ENCODE data around the gene GUCD1.
"Not testable (repeated sequence)": the region's sequence is repeated elsewhere in the genome, so short reads cannot be mapped to it uniquely, and the experiment has no call there.

Gene GUCD1

DNA sequence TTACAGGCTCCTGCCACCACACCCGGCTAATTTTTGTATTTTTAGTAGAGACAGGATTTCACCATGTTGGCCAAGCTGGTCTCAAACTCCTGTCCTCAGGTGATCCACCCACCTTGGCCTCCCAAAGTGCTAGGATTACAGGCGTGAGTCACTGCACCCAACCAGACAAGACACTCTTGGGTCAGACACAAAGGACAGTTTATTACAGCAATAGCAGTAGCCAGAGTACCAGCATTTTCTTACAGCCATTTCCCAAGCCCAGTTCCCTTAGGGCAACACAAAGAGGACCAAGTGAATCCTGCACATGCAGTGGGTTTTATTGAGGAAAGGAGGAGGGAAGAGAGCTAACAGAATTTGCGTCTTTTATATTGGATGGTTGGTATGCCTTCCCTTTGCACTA, 24.0 kb downstream of the GUCD1 start:
- DNase-seq (ENCODE audit: low read depth in 1 of 2, low spot score in 1 of 2): not testable (repeated sequence)

DNA sequence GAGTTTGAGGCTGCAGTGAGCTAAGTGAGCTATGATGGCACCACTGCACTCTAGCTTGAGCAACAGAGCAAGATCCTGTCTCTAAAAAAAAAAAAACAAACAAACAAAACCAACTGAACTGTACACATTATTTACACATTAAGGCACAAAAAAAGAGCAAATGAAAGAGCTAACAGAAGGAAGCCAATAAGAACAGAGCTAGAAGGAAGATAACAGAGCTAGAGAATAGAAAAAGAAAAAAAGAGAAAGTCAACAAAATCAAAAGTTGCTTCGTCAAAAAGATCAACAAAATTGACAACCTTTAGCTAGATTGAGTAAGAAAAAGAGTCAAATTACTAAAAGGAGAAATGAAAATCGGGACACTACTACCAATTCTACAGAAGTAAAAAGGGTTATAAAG, 25.0 kb downstream of the GUCD1 start:
- no peak for DNase-seq (ENCODE audit: low read depth in 1 of 2, low spot score in 1 of 2)

DNA sequence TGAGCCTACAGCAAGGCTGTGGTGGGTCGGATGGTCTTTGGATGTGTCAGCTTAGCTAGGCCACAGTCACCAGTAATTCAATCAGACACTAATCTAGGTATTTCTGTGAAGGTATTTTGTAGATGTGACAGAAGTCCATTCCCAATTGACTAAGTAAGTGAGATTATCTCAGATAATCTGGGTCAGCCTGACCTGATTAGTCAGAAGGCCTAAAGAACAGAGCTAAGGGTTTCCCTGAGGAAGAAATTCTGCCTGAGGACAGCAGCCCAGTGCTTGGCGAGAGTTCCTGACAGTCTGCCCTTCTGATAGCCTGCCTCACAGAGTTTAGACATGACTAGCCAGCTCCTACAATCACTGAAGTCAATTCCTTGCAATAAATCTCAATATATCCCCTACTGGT, 28.7 kb downstream of the GUCD1 start:
- no peak for DNase-seq (ENCODE audit: low read depth in 1 of 2, low spot score in 1 of 2)

DNA sequence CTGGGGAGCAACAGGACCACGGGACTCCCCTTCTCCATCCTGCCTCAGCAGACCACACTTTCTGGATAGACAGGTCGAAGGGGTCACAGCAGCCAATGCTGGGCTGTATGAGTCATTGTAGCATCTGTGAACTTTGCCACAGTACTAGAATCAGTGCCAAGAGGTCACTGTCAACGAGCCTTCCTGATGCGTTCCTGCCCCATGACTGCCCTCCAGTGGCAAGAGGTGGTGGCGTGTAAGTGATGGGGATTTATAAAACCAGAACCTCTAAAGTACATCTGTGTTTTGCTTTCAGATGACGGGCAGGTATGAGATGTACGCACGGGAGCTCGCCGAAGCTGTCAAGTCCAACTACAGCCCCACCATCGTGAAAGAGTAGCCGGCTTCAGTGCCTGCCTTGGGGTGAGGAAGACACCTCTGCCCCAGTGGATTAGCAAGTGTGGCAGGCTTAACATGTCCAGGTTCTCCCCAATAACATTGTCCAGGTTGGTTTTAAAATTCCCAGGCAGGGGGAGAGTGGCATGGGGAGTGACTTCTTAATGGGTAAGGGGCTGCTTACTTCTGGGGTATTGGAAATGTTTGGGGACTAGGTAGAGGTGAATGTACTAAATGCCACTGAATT, 29.4 kb downstream of the GUCD1 start:
- peak; percentile 63 to 64 for DNase-seq (ENCODE audit: low read depth in 1 of 2, low spot score in 1 of 2)

DNA sequence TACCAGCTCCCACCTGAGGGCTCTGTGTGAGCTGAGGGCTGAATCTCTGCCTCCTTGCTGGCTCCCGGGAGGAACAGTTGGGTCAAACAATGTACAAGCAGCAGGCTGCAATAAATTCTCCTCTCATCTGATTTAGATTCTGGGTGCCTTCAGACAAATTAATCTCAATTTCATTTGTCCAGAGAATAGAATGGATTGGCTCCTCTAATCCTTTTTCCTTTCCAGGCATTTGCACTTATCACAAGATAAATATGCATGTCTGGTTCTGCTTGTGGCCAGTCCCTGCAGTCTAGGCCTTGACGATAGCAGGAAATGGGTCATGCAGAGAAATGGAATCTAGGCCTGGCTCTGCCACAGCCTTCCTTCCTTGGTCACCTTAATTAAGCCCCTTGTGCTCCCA, 31.1 kb downstream of the GUCD1 start:
- no peak for DNase-seq (ENCODE audit: low read depth in 1 of 2, low spot score in 1 of 2)

DNA sequence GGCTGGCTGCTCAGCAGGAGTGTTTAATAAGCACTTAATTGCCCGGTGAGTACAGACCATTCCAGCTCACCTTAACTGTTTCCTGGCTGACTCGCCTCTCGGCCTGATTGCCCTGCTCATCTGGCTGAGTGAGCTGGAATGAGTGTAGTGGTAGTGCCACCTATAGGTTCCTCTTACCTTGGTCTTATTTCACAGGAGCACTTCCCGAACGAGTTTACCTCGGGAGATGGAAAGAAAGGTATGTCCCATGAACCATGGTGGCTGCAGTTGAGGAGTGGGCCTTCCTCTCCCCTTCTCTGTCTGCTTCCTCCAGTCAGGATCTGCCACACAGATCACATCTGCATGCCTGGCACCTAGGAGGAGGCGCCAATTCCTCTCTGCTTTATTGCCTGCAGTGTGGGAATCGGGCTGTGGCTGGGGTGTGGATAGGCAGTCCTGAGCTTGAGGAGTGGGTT, 33.1 kb downstream of the GUCD1 start:
- no peak for DNase-seq (ENCODE audit: low read depth in 1 of 2, low spot score in 1 of 2)

DNA sequence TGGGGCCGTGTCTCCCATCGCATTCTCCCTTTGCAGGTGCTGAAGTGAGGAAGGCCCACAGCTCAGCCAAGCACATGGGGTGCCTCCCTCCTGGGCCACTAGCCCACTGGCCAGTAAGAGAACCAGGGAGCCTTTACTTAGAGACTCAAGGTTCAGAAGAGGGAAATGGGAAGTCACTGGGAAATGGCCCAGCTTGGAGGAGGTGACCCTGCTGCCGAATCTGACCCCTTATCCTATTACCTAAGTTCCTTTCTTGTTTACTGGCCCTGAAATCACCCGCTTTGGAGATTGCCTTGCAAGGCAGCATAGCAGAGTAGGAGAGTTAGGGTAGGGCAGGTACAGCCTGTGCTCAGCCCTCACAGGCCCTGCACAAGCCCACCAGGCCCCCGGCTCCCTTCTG, 35.4 kb downstream of the GUCD1 start:
- no peak for DNase-seq (ENCODE audit: low read depth in 1 of 2, low spot score in 1 of 2)

DNA sequence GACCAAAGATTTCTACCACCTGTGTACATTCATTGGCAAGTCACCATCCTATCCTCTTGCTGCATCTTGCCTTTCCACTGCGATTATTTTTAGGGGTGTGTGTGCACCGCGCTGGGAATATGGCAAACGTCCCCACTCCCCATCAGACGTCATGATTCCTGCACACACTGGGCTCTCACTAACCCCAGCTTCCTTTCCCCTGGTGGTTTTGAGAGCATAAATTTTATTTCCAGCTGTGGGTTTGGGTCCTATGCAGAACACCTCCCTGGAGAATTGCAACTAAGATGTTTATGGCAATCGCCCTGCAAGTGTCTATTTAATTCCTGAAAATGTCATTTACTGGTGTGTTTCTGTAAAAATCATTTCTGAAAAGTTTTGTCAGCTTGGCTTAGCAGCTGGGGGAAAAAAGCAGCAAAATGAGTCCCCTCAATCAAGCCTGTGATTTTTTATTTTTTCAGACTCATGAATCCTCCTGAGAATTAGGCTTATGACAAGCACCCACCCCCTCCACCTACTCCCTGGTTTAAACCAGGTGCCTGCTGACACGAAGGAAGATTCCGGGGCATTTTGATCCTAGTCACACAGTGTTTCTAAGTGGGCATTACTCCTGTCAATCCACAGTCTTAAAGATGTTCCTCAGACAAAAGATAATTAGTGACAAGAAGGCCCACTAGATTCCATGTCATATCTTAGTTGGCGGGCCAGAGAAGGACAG, 36.0 kb downstream of the GUCD1 start:
- DNase-seq (ENCODE audit: low read depth in 1 of 2, low spot score in 1 of 2): no peak

DNA sequence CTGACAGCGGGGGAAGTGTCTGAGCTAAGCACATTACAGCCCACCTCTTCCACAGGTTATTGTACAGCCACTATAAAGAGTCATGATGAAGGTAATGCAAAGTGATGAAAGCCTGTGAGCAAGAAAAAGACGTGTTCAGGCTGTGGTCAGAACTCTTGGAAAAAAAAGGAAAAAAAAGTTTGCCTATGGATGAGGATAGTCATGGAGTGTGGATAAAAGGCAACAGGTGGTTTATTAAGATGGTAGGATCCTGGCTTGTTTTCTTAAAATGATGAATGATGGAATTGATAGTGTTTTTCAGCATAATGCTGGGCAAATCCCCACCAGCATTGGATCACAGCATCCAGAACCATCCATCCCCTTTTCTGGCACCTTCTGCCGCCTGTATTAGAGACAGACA, 36.7 kb downstream of the GUCD1 start:
- DNase-seq (ENCODE audit: low read depth in 1 of 2, low spot score in 1 of 2): no peak

DNA sequence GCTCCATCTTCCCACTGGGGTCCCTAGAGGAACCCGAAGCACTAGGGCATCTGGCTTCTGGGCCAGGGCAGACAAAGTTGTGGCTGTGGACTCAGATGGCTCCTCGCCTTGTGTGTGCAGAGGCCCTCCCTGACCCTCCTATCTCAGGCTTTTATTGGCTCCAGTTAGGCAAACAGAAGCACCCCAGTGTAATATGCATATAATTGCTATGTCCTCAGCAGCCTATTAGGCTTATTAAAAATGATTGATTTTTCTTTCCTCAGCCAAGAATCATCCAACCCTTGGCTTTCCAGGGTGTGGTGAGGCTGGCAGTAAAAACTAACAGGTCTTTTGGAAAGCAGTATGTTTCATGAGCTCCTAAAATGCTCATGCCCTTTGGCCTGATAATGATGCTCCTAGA, 37.5 kb downstream of the GUCD1 start:
- DNase-seq (ENCODE audit: low read depth in 1 of 2, low spot score in 1 of 2): no peak

DNA sequence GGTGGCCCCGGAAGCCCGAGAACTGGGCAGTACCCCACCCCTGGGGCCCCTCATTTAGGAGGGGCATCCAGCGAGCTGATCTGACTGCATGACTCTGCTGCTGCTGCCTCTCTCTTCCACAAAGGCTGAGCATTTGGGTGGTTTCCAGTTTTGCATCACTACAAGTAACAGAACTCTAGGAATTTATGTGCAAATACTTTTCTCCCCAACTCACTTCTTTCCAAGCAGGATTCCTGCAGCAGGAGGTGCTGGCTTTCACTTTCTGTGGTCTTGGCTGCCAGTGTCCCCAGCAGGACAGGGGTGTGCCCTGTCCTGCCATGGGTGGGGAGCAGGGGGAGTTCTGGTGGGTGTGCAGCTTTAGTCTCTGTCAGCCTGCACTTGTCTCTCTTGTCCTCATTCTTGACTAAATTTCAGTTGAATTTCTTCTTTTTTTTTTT, 38.6 kb downstream of the GUCD1 start:
- DNase-seq (ENCODE audit: low read depth in 1 of 2, low spot score in 1 of 2): no peak

DNA sequence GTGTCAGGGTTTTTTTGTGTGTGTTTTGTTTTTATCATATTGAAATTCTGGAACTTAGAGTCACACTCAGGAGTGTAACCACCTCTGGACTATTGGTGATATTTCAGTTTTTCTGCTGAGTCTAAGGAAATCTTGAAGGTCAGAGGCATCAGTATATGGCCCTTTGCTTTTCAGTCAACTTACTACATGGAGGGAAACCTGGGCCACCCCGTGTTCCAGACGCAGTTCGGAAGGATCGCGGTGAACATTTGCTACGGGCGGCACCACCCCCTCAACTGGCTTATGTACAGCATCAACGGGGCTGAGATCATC, 40.0 kb downstream of the GUCD1 start:
- no peak for DNase-seq (ENCODE audit: low read depth in 1 of 2, low spot score in 1 of 2)

DNA sequence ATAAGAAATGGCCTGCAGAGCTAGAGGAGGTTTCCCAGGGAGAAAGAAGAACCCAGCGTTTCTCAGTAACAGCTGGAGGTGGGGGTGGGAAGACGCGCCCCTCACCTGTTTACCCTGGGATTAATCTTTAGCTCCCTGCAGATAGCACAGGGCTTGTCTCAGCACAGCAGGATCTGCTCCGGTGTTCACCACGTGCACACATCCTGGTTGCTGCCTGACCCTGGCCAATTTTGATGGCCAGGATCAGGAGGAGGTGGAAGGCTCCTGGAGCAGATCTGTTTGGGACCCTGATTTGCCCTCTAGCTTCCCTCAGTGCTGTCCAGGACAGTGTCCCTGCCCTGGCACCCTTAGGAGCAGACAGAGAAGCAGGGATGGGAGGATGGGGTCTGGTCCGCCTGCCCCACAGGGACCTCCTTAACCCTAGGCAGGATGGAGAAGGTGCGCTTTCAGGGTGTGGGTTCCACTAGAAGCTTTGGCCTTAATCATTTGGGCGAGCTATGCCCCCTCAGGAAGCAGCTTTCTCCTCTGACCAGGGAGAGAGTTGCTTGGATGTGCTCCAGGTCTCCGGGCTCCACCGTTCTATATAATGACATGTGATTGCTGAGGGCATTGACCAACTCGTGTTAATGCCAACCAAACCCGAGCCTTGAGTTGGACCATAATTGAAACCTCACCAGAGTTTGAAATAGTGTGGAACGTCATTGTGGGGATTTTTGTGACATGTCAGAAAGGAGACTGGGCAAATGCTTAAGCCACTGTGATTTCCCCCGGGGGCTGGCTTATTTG, 40.5 kb downstream of the GUCD1 start:
- no peak for DNase-seq (ENCODE audit: low read depth in 1 of 2, low spot score in 1 of 2)

DNA sequence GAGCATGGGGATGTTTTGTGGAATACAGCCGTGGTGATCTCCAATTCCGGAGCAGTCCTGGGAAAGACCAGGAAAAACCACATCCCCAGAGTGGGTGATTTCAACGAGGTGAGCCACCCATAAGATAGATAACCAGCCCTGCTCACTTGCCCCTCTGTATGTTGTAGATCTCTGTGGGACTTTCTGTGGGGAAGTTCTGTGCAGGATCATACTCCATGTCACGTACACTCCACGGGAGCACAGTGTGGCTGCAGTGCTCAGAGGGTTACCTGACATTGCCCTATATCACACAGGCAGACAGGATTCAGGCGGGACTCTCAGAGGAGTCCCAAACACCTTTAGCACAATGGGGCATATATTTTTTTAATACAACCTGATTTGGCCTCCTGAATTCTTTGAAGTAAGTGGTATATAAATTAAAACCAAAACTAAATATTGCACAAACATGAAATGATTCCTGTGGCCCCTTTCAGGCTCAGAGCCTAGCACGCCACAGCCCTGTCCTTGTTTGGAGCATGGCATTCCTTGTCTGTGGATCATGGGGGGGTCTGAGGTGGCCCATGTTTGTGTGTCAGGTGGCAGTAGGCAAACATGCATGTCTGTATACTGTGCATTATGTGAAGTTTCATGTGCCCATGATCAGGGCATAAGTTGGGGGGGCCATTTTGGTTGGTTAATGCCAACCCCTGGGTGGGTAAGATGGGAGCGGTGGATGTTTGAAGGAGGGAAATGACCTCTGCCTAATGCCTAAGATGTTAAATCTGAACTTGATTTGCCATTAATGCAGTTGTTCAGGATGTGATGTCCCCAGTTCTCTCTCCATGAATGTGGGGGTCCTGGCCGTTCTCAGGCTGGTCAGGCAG, 41.3 kb downstream of the GUCD1 start:
- no peak for DNase-seq (ENCODE audit: low read depth in 1 of 2, low spot score in 1 of 2)

DNA sequence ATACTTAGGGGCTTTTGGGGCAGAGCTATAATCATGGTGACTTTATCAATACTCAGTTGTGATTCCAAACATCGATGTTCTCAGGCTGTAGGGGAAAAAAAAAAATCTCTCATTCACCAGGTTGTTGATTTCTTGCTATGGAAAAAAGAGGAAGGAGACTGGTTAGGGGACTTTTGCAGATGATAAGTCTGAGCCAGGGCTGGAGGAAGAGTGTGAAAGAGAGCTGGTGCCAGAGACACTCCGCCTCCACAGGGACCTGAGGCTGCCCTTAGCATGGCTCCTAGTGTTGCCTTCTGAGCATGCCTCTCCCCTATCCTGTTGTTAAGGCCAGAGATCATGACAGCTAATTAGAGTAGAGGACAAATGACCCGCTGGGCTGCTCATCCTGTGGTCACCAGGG, 42.9 kb downstream of the GUCD1 start:
- DNase-seq (ENCODE audit: low read depth in 1 of 2, low spot score in 1 of 2): no peak

DNA sequence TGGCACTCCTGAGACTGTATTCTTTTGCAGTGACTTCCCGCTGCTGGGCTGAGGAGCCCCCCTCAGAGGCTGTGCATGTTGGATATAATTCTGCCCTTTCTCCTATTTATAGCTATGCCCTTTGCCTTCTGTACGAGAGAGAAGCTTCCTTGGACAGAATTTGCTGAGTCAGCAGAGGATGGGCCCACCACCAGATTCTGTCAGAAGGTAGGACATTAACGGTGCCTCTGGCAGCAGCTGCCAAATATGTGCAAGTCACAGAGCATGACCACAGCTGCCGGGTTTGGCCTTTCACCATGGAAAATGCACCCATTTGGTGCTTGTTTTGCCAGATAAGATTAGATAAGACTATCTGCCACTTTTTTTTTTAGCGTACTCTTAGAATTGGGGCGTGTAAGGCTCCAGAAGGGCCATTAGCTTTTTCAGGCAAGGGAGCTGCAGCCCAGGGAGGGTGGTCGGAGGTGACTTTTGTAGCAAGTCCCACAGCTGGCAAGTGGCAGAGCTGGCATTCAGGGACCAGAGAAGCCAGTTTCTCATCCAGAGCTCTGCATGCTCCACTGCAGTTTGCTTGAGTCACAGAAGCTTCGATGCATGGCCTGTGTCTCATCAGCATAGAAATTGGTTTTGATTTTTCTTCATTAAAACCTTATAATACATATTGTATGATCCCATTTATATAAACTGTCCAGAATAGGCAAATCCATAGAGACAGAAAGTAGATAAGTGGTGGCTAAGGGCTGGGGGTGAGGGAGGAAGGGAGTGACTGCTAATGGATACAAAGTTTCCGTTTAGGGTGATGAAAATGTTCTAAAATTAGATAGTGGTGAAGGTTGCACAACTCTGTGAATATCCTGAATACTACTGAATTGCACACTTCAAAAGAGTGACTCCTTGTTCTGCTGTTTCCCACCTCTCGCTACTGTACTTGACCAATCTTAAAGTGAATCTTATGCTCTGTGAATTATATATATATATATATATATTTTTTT, 44.0 kb downstream of the GUCD1 start:
- DNase-seq (ENCODE audit: low read depth in 1 of 2, low spot score in 1 of 2): no peak

DNA sequence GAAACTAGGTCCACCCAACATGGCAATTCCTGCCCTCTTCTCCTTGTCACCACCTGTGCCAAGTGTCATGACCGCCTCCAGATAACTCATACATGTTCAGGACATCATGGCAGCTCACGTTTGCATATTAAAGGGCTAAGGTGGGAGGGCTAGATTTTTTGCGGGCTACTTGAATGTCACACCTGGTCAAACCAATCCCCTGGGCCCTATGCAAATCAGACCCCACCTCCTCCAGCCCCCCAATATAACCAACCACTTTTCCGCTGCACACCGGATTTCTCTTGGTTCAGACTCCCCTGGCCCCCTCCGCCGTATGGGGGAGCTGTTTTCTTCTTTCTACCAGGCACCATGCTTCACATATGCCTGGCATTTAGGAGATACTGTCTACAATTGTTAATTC, 47.2 kb downstream of the GUCD1 start:
- DNase-seq (ENCODE audit: low read depth in 1 of 2, low spot score in 1 of 2): no peak

DNA sequence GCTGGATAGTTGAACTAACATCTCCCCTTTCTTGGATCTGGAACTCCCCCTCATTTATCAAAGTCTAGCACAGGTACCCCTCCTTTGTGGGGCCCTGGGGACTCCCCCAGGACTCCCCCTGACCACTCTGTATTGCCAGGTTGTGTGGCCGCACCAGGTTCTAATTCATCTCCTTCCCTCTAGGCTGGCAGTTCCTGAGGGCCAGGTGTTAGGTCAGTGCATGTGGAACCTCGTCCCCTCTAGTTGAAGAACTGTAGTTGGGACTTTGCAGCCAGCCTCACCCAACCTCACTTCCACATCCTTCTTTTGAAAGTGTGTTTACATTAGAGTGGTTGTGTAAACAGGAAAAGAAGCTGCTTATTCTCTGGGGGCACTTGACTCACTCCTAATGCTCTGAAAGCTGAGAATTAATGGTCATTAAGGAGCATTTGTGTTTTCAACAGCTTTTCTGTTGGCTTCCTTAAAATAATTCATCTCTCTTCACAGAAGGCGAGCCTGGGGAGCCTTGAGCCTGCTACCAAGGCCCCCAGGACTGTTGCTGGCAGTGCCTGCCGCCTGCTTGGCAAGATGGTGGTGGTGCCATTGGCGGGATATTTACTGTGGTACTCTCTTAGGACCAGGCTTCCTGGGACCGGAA, 48.0 kb downstream of the GUCD1 start:
- no peak for DNase-seq (ENCODE audit: low read depth in 1 of 2, low spot score in 1 of 2)

DNA sequence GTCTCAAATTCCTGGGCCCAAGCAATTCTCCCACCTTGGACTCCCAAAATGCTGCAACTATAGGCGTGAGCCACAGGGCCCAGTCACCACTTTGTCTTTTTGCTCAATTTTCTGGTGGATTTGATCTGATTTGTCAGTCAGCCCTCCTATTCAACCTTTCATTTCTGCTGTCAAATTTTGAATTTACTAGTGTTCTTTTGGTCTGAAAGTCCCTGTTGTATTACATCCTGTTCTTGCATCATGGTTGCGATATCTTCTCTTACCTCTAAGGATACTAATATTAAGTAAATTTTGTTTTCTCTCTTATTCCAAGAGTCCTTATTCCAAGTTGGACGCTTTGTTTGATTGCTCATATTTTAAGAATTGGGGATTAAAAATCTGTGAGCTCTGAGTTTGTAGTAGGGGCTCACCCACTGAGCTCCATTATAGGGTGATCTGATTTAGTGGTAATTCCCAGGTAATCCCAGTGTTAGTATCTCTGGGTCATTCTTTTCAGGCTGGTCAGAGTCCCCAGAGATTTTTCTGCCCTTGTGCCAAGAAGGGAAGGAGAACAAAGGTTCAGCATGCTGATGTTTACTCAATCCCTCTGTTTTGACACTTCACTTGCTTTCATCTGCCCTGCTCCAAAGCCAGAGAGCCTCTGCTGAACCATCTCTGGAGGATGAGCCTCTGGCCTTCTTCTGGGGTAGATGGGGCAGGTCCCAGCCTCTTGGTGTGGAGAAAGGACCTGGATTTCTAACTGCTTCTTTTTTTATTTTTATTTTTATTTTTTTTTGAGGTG, 49.8 kb downstream of the GUCD1 start:
- no peak for DNase-seq (ENCODE audit: low read depth in 1 of 2, low spot score in 1 of 2)
